ENCODE results near the gene CSNK2B.

DNA sequence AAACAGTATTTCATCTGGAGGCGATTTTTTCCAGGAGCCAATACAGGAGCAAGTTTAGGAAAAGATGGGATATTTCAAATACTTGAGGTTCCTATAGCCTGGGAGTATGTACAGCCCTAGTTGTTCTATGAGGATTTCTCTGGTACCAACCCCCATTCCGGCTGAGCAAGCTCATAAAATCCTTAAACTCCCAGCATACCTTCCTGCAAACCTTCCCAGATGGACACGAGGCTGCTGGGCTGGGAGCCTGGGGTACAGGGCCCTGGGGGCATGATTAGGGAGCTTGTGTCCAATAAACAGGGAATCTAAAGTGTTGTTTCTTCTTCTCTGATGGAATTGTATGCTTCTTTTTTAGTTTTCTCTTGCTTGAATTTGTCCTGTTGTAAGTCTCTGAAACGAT, 43.9 kb upstream of the CSNK2B start:
- TF ChIP-seq POLR2A (IDR thresholded peaks at IDR 0.05) (no peak), CTCF (IDR thresholded peaks at IDR 0.05) (no peak)
